Nephron progenitor cell (in vitro differentiated cells): ENCODE results near the gene GTF3C1.

Experiments
- DNase-seq: peaks from one replicate; pipeline ENCODE4 v3.0.0; 2021
- H3K27ac Mint-ChIP-seq: 2 replicates; pipeline ENCODE4 v1.8.0; 2021; ENCODE audit warnings: mild to moderate bottlenecking, moderate library complexity, mixed read lengths
- H3K27me3 Mint-ChIP-seq: 2 replicates; pipeline ENCODE4 v1.8.0; 2021; ENCODE audit warnings: mild to moderate bottlenecking, low read depth, mixed read lengths; ENCODE audit not compliant: poor library complexity
- H3K36me3 Mint-ChIP-seq: 2 replicates; pipeline ENCODE4 v1.8.0; 2021; ENCODE audit warnings: low read depth, mixed read lengths
- H3K4me1 Mint-ChIP-seq: 2 replicates; pipeline ENCODE4 v1.8.0; 2021; ENCODE audit warnings: mixed read lengths
- H3K4me3 Mint-ChIP-seq: 2 replicates; pipeline ENCODE4 v1.8.0; 2021; ENCODE audit warnings: mild to moderate bottlenecking, moderate library complexity, mixed read lengths
- H3K9me3 Mint-ChIP-seq: 2 replicates; pipeline ENCODE4 v1.8.0; 2021; ENCODE audit warnings: mild to moderate bottlenecking, moderate library complexity, mixed read lengths
- TF ChIP-seq, protein P1 (sequence below): fragments of 200-600 bp; sonication (generic); IDR thresholded peaks from 2 replicates; pipeline ENCODE4 v1.5.0; 2021; ENCODE audit warnings: antibody characterized with exemption

Gene GTF3C1

DNA sequence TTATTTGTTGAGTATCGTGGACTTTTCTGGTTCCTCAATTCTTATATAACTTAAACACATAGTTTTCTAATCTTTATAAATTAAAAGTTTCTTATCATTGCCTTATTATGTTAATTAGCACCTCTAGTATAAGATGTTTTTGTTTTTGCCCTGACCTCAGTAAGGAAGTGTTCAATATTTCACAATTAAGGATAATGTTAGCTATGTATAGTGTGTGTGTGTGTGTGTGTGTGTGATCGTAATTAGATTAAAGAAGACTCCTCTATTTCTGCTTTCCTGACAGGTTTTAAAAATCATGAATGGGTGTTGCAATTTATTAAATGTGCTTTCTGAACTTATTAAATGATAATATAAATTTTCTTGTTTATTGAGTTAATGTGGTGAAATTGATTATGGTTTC is 135.8 kb downstream of the GTF3C1 start:
- Mint-ChIP-seq H3K27ac (no peak overlapping the region), H3K27me3 (peaks cover 19% of the 10 kb centered on the region), H3K9me3 (peaks cover 21% of the 10 kb centered on the region), H3K4me3 (no peak overlapping the region), H3K36me3 (no peaks in the 10 kb centered on the region), H3K4me1 (no peaks in the 10 kb centered on the region)
- TF ChIP-seq, protein P1, sequence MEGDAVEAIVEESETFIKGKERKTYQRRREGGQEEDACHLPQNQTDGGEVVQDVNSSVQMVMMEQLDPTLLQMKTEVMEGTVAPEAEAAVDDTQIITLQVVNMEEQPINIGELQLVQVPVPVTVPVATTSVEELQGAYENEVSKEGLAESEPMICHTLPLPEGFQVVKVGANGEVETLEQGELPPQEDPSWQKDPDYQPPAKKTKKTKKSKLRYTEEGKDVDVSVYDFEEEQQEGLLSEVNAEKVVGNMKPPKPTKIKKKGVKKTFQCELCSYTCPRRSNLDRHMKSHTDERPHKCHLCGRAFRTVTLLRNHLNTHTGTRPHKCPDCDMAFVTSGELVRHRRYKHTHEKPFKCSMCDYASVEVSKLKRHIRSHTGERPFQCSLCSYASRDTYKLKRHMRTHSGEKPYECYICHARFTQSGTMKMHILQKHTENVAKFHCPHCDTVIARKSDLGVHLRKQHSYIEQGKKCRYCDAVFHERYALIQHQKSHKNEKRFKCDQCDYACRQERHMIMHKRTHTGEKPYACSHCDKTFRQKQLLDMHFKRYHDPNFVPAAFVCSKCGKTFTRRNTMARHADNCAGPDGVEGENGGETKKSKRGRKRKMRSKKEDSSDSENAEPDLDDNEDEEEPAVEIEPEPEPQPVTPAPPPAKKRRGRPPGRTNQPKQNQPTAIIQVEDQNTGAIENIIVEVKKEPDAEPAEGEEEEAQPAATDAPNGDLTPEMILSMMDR = no peak
- DNase-seq = no peak

DNA sequence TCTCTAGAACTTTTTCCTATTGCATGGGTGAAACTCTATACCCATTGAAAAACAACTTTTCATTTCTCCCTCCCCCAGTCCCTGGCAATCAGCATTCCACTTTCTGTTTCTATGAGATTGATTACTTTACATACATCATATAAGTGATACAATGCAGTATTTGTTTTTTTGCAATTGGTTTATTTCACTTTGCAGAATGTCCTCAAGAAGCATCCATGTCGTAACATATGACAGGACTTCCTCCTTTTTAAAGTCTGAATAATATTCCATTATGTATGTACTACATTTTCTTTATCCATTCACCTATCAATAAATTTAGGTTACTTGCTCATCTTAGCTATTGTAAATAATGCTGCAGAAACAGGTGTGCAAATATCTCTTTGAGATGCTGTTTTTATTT is 139.0 kb downstream of the GTF3C1 start:
- DNase-seq = no peak
- peaks cover 7% of the 10 kb centered on the region for H3K4me1 Mint-ChIP-seq

More for the DNA sequence above, 139.0 kb downstream of the GTF3C1 start:
- TF ChIP-seq, protein P1 = no peak
- H3K4me3 Mint-ChIP-seq = no peak overlapping the region
- no peaks in the 10 kb centered on the region for H3K36me3 Mint-ChIP-seq
- no peak overlapping the region for H3K27ac Mint-ChIP-seq
- peaks cover 30% of the 10 kb centered on the region for H3K27me3 Mint-ChIP-seq
- H3K9me3 Mint-ChIP-seq = peaks cover 20% of the 10 kb centered on the region
